Heart left ventricle (tissue), 13 donors: ENCODE results near the gene GRIA1.

Experiments
- CTCF ChIP-seq, 12 donors: fragments of 200-600 bp; sonication (generic) in 4 of 12; IDR thresholded peaks; one replicate each; pipeline versions ENCODE4 v1.5.0 to v1.8.0; 2018 to 2022; ENCODE audit warnings: antibody characterized with exemption in 12 of 12, mild to moderate bottlenecking in 5 of 12
- POLR2A ChIP-seq, 2 donors: fragments of 450-650 bp; IDR thresholded peaks; one replicate each; pipeline ENCODE4 v1.6.1; 2017; ENCODE audit warnings: antibody characterized with exemption in 2 of 2, mild to moderate bottlenecking in 2 of 2, moderate library complexity in 2 of 2
- donor health status: ischemic (EF 13 %, LVEDD 7.1; RV severe dilation, severe dysfunction).
- donor health status: DM: no; HTN: yes; CAD: no.
- donor health status: DM: no; HTN: no; CAD: no.
- donor health status: ischemic (EF 25% LVEDD 6.9; RV normal size, moderate dysfunction).
- donor health status: ischemic (EF 25% LVEDD 5.7; RV mildly dilated, moderate dysfunction).
- donor health status: ischemic (EF 35%, LVEDD 5.7; RV mildly dilated, moderate dysfunction).
- donor health status: nonischemic (EF 11% LVEDD 7.7; RV severe dilation, severe dysfunction).
- donor health status: DM: yes; HTN: yes; CAD: no.
- donor health status: PGD.
- donor health status: ischemic (EF 29% LVEDD 5.4; RV normal size, mild dysfunction).
- donor health status: nonischemic (EF 23%, LVEDD 6.1; RV moderate dilation, normal function).

GRCh38 chr5:153784277-153784676, 293.8 kb downstream of the GRIA1 start:
- TF ChIP-seq CTCF (IDR thresholded peaks at IDR 0.05), result no peak
- no peak for TF ChIP-seq POLR2A (IDR thresholded peaks at IDR 0.05)
